PC-3 (cell line): ENCODE results near the gene RASA2.

ENCODE experiments used
- EZH2phosphoT487 ChIP-seq: fragments of 300-600 bp; sonication (generic); IDR thresholded peaks from 2 replicates; pipeline ENCODE4 v1.6.1; 2018; ENCODE audit warnings: mild to moderate bottlenecking, antibody characterized with exemption, low read length, borderline replicate concordance
- TF ChIP-seq, protein P1 (sequence below): fragments of 300-600 bp; sonication (generic); conservative IDR thresholded peaks from 2 replicates; pipeline ENCODE4 v1.5.1; 2017; ENCODE audit warnings: antibody characterized with exemption, low read depth, mild to moderate bottlenecking, low read length

DNA sequence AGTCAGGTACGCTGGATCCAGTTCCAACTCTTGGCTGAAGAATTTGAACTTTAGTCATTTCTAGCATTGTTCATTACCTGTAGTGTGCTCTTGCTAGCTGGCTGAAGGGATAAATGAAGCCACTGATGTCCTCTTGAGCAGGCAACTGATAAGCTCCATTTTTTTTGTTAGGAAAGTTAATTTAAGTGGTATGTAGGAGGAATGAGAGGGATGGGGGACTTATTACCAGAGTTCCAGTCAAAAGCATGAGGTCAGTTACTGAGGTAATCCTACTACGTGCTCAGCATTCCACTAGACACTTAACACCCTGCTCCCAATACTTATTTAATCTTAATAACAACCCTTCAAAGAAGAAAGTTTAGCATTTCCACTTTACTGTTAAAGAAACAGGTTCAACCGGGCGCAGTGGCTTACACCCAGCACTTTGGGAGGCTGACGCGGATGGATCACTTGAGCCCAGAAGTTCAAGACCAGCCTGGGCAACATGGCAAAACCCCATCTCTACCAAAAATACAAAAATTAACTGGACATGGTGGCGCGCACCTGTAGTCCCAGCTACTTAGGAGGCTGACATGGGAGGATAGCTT is 2.0 kb upstream of the RASA2 start:
- TF ChIP-seq, protein P1, sequence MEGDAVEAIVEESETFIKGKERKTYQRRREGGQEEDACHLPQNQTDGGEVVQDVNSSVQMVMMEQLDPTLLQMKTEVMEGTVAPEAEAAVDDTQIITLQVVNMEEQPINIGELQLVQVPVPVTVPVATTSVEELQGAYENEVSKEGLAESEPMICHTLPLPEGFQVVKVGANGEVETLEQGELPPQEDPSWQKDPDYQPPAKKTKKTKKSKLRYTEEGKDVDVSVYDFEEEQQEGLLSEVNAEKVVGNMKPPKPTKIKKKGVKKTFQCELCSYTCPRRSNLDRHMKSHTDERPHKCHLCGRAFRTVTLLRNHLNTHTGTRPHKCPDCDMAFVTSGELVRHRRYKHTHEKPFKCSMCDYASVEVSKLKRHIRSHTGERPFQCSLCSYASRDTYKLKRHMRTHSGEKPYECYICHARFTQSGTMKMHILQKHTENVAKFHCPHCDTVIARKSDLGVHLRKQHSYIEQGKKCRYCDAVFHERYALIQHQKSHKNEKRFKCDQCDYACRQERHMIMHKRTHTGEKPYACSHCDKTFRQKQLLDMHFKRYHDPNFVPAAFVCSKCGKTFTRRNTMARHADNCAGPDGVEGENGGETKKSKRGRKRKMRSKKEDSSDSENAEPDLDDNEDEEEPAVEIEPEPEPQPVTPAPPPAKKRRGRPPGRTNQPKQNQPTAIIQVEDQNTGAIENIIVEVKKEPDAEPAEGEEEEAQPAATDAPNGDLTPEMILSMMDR = no peak
- no peak for TF ChIP-seq EZH2phosphoT487
